Large intestine (tissue), 3 donors: Measurements from ENCODE around the gene ACER2. TPM values are rescaled to one million over a fixed set of nuclear protein-coding genes. Genes with fewer than 3 reads are reported as not detected.

ENCODE experiments used
- DNase-seq, 2 donors: peaks; one replicate each; pipeline versions ENCODE4 v3.0.0 to v3.0.0-alpha.2; 2013
- H3K27ac ChIP-seq: one replicate; pipeline ENCODE4 v1.5.1; 2013; ENCODE audit warnings: low read length
- H3K27me3 ChIP-seq: 2 replicates; pipeline ENCODE4 v1.6.1; 2013; ENCODE audit warnings: low read length; ENCODE audit not compliant: control insufficient read depth, insufficient read depth
- H3K36me3 ChIP-seq: 2 replicates; pipeline ENCODE4 v1.6.1; 2013; ENCODE audit warnings: low read length; ENCODE audit not compliant: control insufficient read depth, insufficient read depth
- H3K4me1 ChIP-seq: one replicate; pipeline ENCODE4 v1.6.1; 2013; ENCODE audit warnings: low read length; ENCODE audit not compliant: control insufficient read depth, insufficient read depth
- H3K4me3 ChIP-seq: one replicate; pipeline ENCODE4 v1.5.1; 2013; ENCODE audit warnings: low read length
- H3K9me3 ChIP-seq: one replicate; pipeline ENCODE4 v1.6.1; 2013; ENCODE audit warnings: mild to moderate bottlenecking, low read depth, low read length, moderate library complexity; ENCODE audit not compliant: control insufficient read depth
- WGBS: methylation state at CpG from one replicate; pipeline ENCODE4 v1.1.5; 2013; ENCODE audit warnings: low lambda C conversion rate; ENCODE audit not compliant: insufficient coverage; 5-methylcytosine and 5-hydroxymethylcytosine counted together
- polyA plus RNA-seq: library from polyadenylated mRNA; unstranded; fragments of 120-200 nt; gene quantifications from one replicate; pipeline ENCODE4 v1.2.1, GENCODE V29; 2013

ACER2 gene
- polyA plus RNA-seq, 1 donor: 3.5 TPM

- peak; percentile 61 to 77 for DNase-seq
- H3K4me3 ChIP-seq: peak overlapping the region; percentile 1
- no peaks in the 10 kb centered on the region for H3K4me1 ChIP-seq
- no peaks in the 10 kb centered on the region for H3K9me3 ChIP-seq
- H3K27me3 ChIP-seq: no peaks in the 10 kb centered on the region
- no CpG with 5 or more reads among the region's 49 CpGs for WGBS
- no peaks in the 10 kb centered on the region for H3K36me3 ChIP-seq
- no peak overlapping the region for H3K27ac ChIP-seq
These were observed 56.2 kb downstream of the ACER2 start for GRCh38 chr9:19464764-19465585.

GRCh38 chr9:19465586-19466279 is 56.9 kb downstream of the ACER2 start:
- H3K4me3 ChIP-seq: no peak overlapping the region
- H3K27ac ChIP-seq: no peak overlapping the region
- WGBS: no CpG with 5 or more reads among the region's 13 CpGs
- no peaks in the 10 kb centered on the region for H3K36me3 ChIP-seq
- DNase-seq: no peak
- H3K27me3 ChIP-seq: no peaks in the 10 kb centered on the region
- no peaks in the 10 kb centered on the region for H3K4me1 ChIP-seq
- no peaks in the 10 kb centered on the region for H3K9me3 ChIP-seq

GRCh38 chr9:19466280-19466639 is 57.5 kb downstream of the ACER2 start:
- Histone ChIP-seq H3K9me3 (no peaks in the 10 kb centered on the region), H3K27me3 (peaks cover 3% of the 10 kb centered on the region), H3K4me3 (no peak overlapping the region), H3K4me1 (no peaks in the 10 kb centered on the region), H3K27ac (no peak overlapping the region), H3K36me3 (no peaks in the 10 kb centered on the region)
- WGBS: 100% methylated on average over 1 of the region's 2 CpGs
- no peak for DNase-seq

GRCh38 chr9:19469271-19469670 is 60.5 kb downstream of the ACER2 start:
- no peaks in the 10 kb centered on the region for H3K36me3 ChIP-seq
- no peak for DNase-seq
- H3K9me3 ChIP-seq: no peaks in the 10 kb centered on the region
- H3K4me3 ChIP-seq: no peak overlapping the region
- peaks cover 7% of the 10 kb centered on the region for H3K27me3 ChIP-seq
- H3K27ac ChIP-seq: no peak overlapping the region
- H3K4me1 ChIP-seq: no peaks in the 10 kb centered on the region
- no CpG with 5 or more reads among the region's 3 CpGs for WGBS

- no peak for DNase-seq
- Histone ChIP-seq H3K4me1 (no peaks in the 10 kb centered on the region), H3K36me3 (no peaks in the 10 kb centered on the region), H3K9me3 (no peaks in the 10 kb centered on the region), H3K27ac (no peak overlapping the region), H3K27me3 (peaks cover 7% of the 10 kb centered on the region), H3K4me3 (no peak overlapping the region)
- 33% methylated on average over 1 of the region's 5 CpGs for WGBS
These were observed 61.8 kb downstream of the ACER2 start for GRCh38 chr9:19470567-19470966.

GRCh38 chr9:19470981-19471650 is 62.3 kb downstream of the ACER2 start:
- H3K27me3 ChIP-seq: peaks cover 7% of the 10 kb centered on the region
- 93% methylated on average over 3 of the region's 10 CpGs for WGBS
- H3K4me3 ChIP-seq: no peak overlapping the region
- H3K9me3 ChIP-seq: no peaks in the 10 kb centered on the region
- no peaks in the 10 kb centered on the region for H3K36me3 ChIP-seq
- DNase-seq: no peak
- no peaks in the 10 kb centered on the region for H3K4me1 ChIP-seq
- no peak overlapping the region for H3K27ac ChIP-seq

- WGBS: no CpG with 5 or more reads among the region's 18 CpGs
- Histone ChIP-seq H3K4me1 (no peaks in the 10 kb centered on the region), H3K4me3 (no peak overlapping the region), H3K27ac (no peak overlapping the region), H3K36me3 (no peaks in the 10 kb centered on the region), H3K9me3 (no peaks in the 10 kb centered on the region), H3K27me3 (peaks cover 7% of the 10 kb centered on the region)
- DNase-seq: peak; percentile 13 to 44
These were observed 63.2 kb downstream of the ACER2 start for GRCh38 chr9:19471737-19472648.

- H3K27me3 ChIP-seq: peaks cover 7% of the 10 kb centered on the region
- H3K4me3 ChIP-seq: no peak overlapping the region
- H3K4me1 ChIP-seq: no peaks in the 10 kb centered on the region
- no peak overlapping the region for H3K27ac ChIP-seq
- no peaks in the 10 kb centered on the region for H3K9me3 ChIP-seq
- DNase-seq: no peak
- no peaks in the 10 kb centered on the region for H3K36me3 ChIP-seq
These were observed 64.8 kb downstream of the ACER2 start for GRCh38 chr9:19473605-19474004.

- H3K27ac ChIP-seq: no peak overlapping the region
- no peaks in the 10 kb centered on the region for H3K36me3 ChIP-seq
- no peak overlapping the region for H3K4me3 ChIP-seq
- H3K9me3 ChIP-seq: no peaks in the 10 kb centered on the region
- DNase-seq: no peak
- peaks cover 11% of the 10 kb centered on the region for H3K27me3 ChIP-seq
- no peaks in the 10 kb centered on the region for H3K4me1 ChIP-seq
These were observed 71.1 kb downstream of the ACER2 start for GRCh38 chr9:19479874-19480273.

- Histone ChIP-seq H3K9me3 (no peaks in the 10 kb centered on the region), H3K36me3 (no peaks in the 10 kb centered on the region), H3K4me1 (no peaks in the 10 kb centered on the region), H3K4me3 (no peak overlapping the region), H3K27ac (no peak overlapping the region), H3K27me3 (peaks cover 11% of the 10 kb centered on the region)
- no CpG with 5 or more reads among the region's 7 CpGs for WGBS
- DNase-seq: no peak
These were observed 71.5 kb downstream of the ACER2 start for GRCh38 chr9:19480345-19480744.
